Activated CD4-positive, alpha-beta T cell treated with anti-CD3 and anti-CD28 coated beads for 4 hours (primary cell): ENCODE results near the gene SLMAP.

Source experiments
- DNase-seq, 2 donors: peaks; one replicate each; pipeline ENCODE4 v3.0.0-alpha.2; 2020

Gene SLMAP

GRCh38 chr3:57752307-57752706, 3.8 kb upstream of the SLMAP start:
- no peak for DNase-seq

GRCh38 chr3:57753016-57753415, 3.1 kb upstream of the SLMAP start:
- no peak for DNase-seq

DNA sequence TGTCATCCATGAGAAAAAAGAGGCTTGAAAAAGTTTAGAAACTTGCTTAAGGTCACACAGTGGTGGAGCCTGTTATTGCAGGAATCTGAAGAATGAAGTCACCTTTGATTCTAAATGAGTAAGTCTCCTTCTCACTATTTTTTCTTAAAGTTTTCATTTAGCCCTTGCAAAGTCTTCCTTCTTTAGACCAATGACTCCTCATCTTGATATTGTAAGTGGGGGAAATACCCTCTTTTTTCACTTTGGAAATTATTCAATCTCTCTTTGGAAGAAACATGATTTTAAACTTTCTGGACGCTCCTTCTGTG, 787 bp upstream of the SLMAP start:
- no peak for DNase-seq

GRCh38 chr3:57756528-57757401, 656 bp downstream of the SLMAP start:
- peak; percentile 16 to 27 for DNase-seq

GRCh38 chr3:57757642-57758297, 1.7 kb downstream of the SLMAP start:
- no peak for DNase-seq

DNA sequence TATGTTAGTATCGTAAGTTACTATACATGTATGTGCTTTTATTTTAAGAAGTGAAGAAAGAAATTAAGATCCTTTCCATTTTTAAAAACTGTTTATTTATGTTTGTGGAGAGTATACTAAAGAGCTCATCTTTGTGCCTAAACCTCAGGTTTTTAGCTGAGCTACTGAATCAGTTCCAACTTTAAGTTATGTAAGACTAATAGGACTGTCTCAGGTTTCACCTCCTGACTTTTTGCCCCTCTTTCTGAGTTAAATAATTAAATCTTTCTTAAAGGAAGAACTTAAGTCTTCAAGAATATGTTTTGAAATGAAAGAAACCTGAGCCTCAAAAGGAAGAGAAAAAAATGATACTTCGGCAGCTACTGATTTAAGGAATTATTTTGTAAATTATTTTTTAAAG, 2.6 kb downstream of the SLMAP start:
- no peak for DNase-seq

- no peak for DNase-seq
Observed at GRCh38 chr3:57764794-57765193, 8.7 kb downstream of the SLMAP start.

GRCh38 chr3:57768595-57768994, 12.5 kb downstream of the SLMAP start:
- DNase-seq = no peak

DNA sequence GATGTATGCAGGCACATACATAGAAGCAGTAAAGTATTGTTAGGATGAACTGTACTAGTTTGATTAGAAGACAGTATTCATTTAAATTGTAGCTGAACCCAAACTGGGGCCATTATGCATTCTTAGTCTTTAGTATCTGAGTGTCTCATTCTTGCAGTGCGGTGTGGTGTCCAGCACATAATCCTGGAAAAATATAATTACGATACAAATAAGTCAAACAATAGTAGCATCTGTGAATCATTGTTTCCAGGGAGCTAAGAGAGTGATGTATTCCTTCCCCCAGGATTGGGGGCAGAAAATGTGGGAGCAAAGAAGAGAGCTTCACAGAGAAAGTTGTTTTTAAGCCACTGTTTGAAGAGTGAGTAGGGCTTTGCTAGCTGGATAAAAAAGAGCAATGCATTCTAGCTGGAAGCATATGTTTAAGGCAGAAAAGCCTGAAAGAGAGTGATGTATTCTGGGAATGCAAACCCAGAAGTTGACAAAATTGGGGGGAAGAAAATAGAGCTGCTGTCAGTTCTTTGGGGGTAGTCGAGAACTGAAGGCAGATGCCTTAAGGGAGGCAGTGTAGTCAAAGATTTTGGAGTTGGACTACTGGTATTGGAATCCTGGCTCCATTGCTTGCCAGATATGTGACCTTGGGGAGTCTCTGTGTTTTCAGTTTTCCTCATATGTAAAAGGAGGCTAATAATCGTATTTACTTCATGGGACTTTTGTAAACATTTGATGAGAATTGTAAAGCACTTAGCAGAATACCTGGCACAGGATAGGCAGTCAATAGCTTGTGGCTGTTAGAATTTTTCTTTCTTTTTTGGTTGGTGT, 14.1 kb downstream of the SLMAP start:
- no peak for DNase-seq

- no peak for DNase-seq
Observed at GRCh38 chr3:57772251-57772650, 16.1 kb downstream of the SLMAP start.

DNA sequence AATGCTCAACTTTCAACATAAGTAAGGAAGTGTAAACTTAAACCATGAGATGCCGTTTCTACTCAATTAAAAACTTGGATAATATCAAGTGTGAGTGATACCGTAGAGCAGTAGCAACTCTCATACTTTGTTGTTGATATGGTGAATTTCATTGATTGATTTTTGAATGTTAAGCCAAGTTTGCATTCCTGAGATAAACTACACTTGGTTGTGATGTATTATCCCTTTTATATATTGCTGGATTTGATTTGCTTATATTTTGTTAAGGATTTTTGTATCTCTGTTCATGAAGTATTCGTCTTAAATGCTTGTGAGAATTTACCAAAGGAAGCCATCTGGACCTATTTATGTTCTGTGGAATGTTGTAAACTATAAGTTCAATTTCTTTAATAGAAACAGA, 21.7 kb downstream of the SLMAP start:
- no peak for DNase-seq

GRCh38 chr3:57778494-57778893, 22.4 kb downstream of the SLMAP start:
- no peak for DNase-seq

GRCh38 chr3:57779666-57780065, 23.6 kb downstream of the SLMAP start:
- no peak for DNase-seq

GRCh38 chr3:57783186-57784088, 27.3 kb downstream of the SLMAP start:
- DNase-seq = no peak

DNA sequence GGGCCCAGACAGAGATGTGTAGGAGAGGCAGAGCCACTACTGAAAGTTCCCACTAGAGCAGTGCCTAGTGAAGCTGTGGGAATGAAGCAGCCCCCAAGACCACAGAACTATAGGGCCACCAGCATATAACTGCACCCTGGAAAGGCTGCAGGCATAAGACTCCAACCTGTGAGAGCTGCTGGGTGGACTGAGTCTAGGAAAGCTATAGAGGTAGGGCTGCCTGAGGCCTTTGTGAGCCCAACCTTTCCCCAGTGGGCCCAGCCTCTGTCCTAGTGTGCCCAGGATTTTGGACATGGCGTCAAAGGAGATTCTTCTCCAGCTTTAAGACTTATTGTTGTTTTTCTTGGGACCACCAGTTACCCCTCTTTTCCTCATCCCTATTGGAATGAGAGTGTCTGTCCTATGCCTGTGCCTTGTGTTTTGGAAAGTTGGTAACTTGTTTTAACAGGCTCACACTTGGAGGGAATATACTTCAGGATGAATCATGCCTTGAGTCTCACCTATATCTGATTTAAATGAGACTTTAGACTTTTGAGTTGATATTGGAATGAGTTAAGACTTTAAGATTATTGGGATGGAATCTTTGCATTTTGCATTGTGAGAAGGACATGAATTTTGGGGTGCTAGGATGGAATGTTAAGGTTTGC, 28.1 kb downstream of the SLMAP start:
- no peak for DNase-seq

DNA sequence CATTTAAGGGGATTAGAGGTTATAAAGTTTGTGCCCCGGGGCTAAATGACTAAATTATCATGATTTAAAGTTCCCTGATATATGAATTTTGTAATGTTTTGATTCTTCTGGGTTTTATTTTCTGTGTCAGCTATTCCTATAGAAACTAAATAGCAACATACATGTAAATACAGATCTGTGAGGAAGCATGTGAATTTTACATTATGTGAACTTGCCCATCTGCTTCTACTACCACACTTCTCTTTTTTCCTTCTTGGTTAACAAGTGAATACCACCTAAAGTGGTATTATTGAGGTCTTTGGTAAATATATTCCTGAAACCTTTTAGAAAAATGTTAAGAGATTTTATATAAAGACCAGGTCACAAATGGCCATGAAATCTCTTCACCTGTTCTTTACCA, 29.3 kb downstream of the SLMAP start:
- DNase-seq = no peak

- no peak for DNase-seq
Observed at GRCh38 chr3:57787867-57788623, 31.9 kb downstream of the SLMAP start.

DNA sequence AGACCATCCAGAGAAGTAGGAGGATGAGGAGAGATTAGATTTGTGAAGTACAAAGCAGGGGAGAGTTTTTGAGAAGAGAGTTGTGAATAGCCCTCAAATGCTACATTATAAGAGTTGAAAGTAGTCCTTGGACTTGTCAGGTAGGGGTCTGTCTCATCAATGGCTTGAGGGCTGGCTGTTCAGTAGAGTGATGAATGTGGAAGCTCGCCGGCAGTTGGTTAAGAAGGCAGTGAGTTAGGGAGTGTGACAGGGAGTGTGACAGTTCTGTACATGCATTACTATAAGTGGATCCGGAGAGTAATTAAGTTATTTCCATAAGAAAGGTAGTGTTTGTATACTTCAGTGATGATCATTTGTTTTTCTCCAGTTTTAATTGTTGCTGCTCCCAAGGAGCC, 32.5 kb downstream of the SLMAP start:
- no peak for DNase-seq

GRCh38 chr3:57791245-57791644, 35.1 kb downstream of the SLMAP start:
- DNase-seq = no peak

GRCh38 chr3:57792198-57792597, 36.1 kb downstream of the SLMAP start:
- DNase-seq = no peak

- DNase-seq = no peak
Observed at GRCh38 chr3:57793737-57794187, 37.7 kb downstream of the SLMAP start.
